HepG2 (cell line): ENCODE results near the gene PCNX1. TPM values are rescaled to one million over a fixed set of nuclear protein-coding genes. Genes with fewer than 3 reads are reported as not detected.

Experiments used
- ATAC-seq: fragments of 200-7000 bp; cut with Tn5 transposase; 3 replicates; pipeline ENCODE4 v1.9.1; 2020; ENCODE audit warnings: mild to moderate bottlenecking, moderate library complexity
- BruUV-seq: library from RNA; stranded (reverse); fragments of 400-500 nt; replicated peaks from 2 replicates; lab custom pipeline; 2021; lab: Mats Ljungman, UMichigan
- CTCF ChIA-PET: fragments of 300-600 bp; formaldehyde crosslinking; extraction: SDS; loops from one replicate; lab custom pipeline; 2021; ENCODE audit warnings: low total read pairs, inconsistent platforms, low intra/inter-chr PET ratio; lab: Yijun Ruan, JAX
- POLR2A ChIA-PET: fragments of 350-600 bp; sonication (Branson Sonifier 250); formaldehyde crosslinking; loops from one replicate; lab custom pipeline; 2020; ENCODE audit warnings: antibody characterized with exemption, inconsistent platforms; lab: Yijun Ruan, JAX
- DNase-seq: peaks from one replicate; pipeline ENCODE4 v3.0.0-alpha.2; 2015; ENCODE audit warnings: low spot score
- FAIRE-seq: peaks from 3 replicates; lab custom pipeline; 2011; peaks lifted over from hg19 to GRCh38; lab: Jason Lieb, UNC
- H2AFZ ChIP-seq: one replicate; pipeline ENCODE4 v1.6.1; 2011; ENCODE audit warnings: low read length, inconsistent platforms
- H3K27ac ChIP-seq: fragments of 300-600 bp; 3 replicates; pipeline ENCODE4 v1.8.0; 2011; ENCODE audit warnings: mixed run types, mild to moderate bottlenecking, mixed read lengths, low read length, inconsistent platforms; ENCODE audit not compliant: insufficient read depth; ENCODE audit errors: extremely low read length
- H3K27me3 ChIP-seq, 2 experiments: fragments of 200-600 bp in 1 of 2; 2 replicates in 1 of 2; 3 replicates in 1 of 2; pipeline versions ENCODE4 v1.6.0 to v1.8.0; 2011; ENCODE audit warnings: low read length in 2 of 2, mild to moderate bottlenecking in 2 of 2, moderate library complexity in 2 of 2, inconsistent platforms in 1 of 2; ENCODE audit not compliant: insufficient read depth in 2 of 2, control insufficient read depth in 1 of 2
- H3K36me3 ChIP-seq, 2 experiments: fragments of 200-600 bp in 1 of 2; replicated peaks in 1 of 2; 2 replicates in 1 of 2; 3 replicates in 1 of 2; pipeline versions ENCODE4 v1.5.1 to v1.8.0; 2011; ENCODE audit warnings: low read length in 2 of 2, inconsistent platforms in 1 of 2; ENCODE audit not compliant: insufficient read depth in 2 of 2, control insufficient read depth in 1 of 2
- H3K4me1 ChIP-seq: 2 replicates; pipeline ENCODE4 v1.5.1; 2012; ENCODE audit warnings: low read length, inconsistent platforms; ENCODE audit not compliant: insufficient read depth
- H3K4me2 ChIP-seq: 2 replicates; pipeline ENCODE4 v1.6.0; 2011; ENCODE audit warnings: low read depth, low read length, inconsistent platforms
- H3K4me3 ChIP-seq, 3 experiments: fragments of 200-600 bp in 1 of 3; sonication (generic), shearing (Covaris generic) in 1 of 3; replicated peaks in 1 of 3; 2 replicates each; pipeline ENCODE4 v1.5.1; 2011 to 2016; ENCODE audit warnings: low read length in 3 of 3, inconsistent platforms in 2 of 3, low read depth in 2 of 3, mild to moderate bottlenecking in 2 of 3, control low read depth in 1 of 3, mixed read lengths in 1 of 3; ENCODE audit not compliant: insufficient read depth in 1 of 3
- H3K79me2 ChIP-seq: one replicate; pipeline ENCODE4 v1.6.1; 2011; ENCODE audit warnings: low read length, inconsistent platforms; ENCODE audit not compliant: insufficient read depth
- H3K9ac ChIP-seq: 2 replicates; pipeline ENCODE4 v1.6.0; 2011; ENCODE audit warnings: mild to moderate bottlenecking, low read depth, low read length, inconsistent platforms; ENCODE audit not compliant: insufficient read depth
- H3K9me3 ChIP-seq: 2 replicates; pipeline ENCODE4 v1.5.1; 2012; ENCODE audit warnings: mild to moderate bottlenecking, low read length
- H4K20me1 ChIP-seq: 2 replicates; pipeline ENCODE4 v1.6.0; 2011; ENCODE audit warnings: inconsistent platforms, mild to moderate bottlenecking, low read length, moderate library complexity; ENCODE audit not compliant: insufficient read depth
- KLF6 ChIP-seq: IDR thresholded peaks from 2 replicates; pipeline ENCODE4 v1.8.0; 2016; ENCODE audit warnings: missing biosample characterization, missing genetic modification reagents
- NFKB2 ChIP-seq: sonication (generic); formaldehyde crosslinking; IDR thresholded peaks from 2 replicates; pipeline ENCODE4 v1.4.0; 2020; ENCODE audit warnings: missing genetic modification reagents, borderline replicate concordance
- PAX8 ChIP-seq: sonication (generic); formaldehyde crosslinking; IDR thresholded peaks from 2 replicates; pipeline ENCODE4 v1.8.0; 2022; ENCODE audit warnings: mild to moderate bottlenecking, missing genetic modification reagents, borderline replicate concordance
- RBFOX2 ChIP-seq: fragments of 200-400 bp; formaldehyde crosslinking; IDR thresholded peaks from 2 replicates; pipeline ENCODE4 v1.6.1; 2017; ENCODE audit warnings: low read depth, mild to moderate bottlenecking, low read length
- ZFP41 ChIP-seq: sonication (generic); formaldehyde crosslinking; IDR thresholded peaks from 2 replicates; pipeline ENCODE4 v1.4.0; 2020; ENCODE audit warnings: mild to moderate bottlenecking, missing genetic modification reagents, borderline replicate concordance
- ZNF225 ChIP-seq: sonication (generic); formaldehyde crosslinking; IDR thresholded peaks from 2 replicates; pipeline ENCODE4 v1.4.0; 2020; ENCODE audit warnings: mild to moderate bottlenecking, missing genetic modification reagents
- ZNF232 ChIP-seq: sonication (generic); formaldehyde crosslinking; IDR thresholded peaks from 2 replicates; pipeline ENCODE4 v1.4.0; 2020; ENCODE audit warnings: missing genetic modification reagents, borderline replicate concordance
- ZNF430 ChIP-seq: sonication (generic); formaldehyde crosslinking; IDR thresholded peaks from 2 replicates; pipeline ENCODE4 v1.9.0; 2021; ENCODE audit warnings: mild to moderate bottlenecking, missing genetic modification reagents
- ZNF703 ChIP-seq: sonication (generic); formaldehyde crosslinking; IDR thresholded peaks from 2 replicates; pipeline ENCODE4 v1.5.1; 2020; ENCODE audit warnings: missing genetic modification reagents, mild to moderate bottlenecking, moderate library complexity, borderline replicate concordance
- ZSCAN20 ChIP-seq: sonication (generic); formaldehyde crosslinking; IDR thresholded peaks from 2 replicates; pipeline ENCODE4 v1.4.0; 2020; ENCODE audit warnings: missing genetic modification reagents, mild to moderate bottlenecking, borderline replicate concordance
- WGBS: methylation state at CpG from one replicate; pipeline ENCODE4 v1.1.6; 2017; ENCODE audit warnings: low lambda C conversion rate; 5-methylcytosine and 5-hydroxymethylcytosine counted together
- in situ Hi-C: cut with HindIII; loops from 2 replicates; pipeline ENCODE4 v1.10.0; 2017; ENCODE audit warnings: low pct_unique_long_range_greater_than_20kb; ENCODE audit not compliant: extremely low pct_ligation_motif_present
- intact Hi-C: fragments of 100-400 bp; cut with micrococcal nuclease; formaldehyde crosslinking; loops from one replicate; pipeline ENCODE4 v1.10.0; 2022; ENCODE audit not compliant: unreplicated experiment
- polyA plus RNA-seq, 8 experiments: library from polyadenylated mRNA; depleted of rRNA in 3 of 8; stranded (reverse) in 7 of 8; unstranded in 1 of 8; fragments of >200 nt; fragmentation: Illumina TruSeq in 4 of 8; extraction: Trizol in 4 of 8; gene quantifications; 2 replicates each; pipeline versions ENCODE4 v1.2.1 to v1.2.3, GENCODE V29; 2011 to 2016; ENCODE audit warnings: low read depth in 4 of 8, missing spikeins in 1 of 8, mixed read lengths in 1 of 8; ENCODE audit not compliant: insufficient read depth in 1 of 8
- total RNA-seq, 5 experiments: library from RNA; depleted of rRNA; stranded (reverse); fragments of >200 nt; fragmentation: Illumina TruSeq; extraction: Trizol; gene quantifications; 2 replicates each; pipeline ENCODE4 v1.2.3, GENCODE V29; 2016; ENCODE audit warnings: low read depth in 1 of 5
- TF ChIP-seq, protein P1 (sequence below): IDR thresholded peaks from 2 replicates; pipeline ENCODE4 v1.6.1; 2012; ENCODE audit warnings: inconsistent platforms
- TF ChIP-seq, protein P2 (sequence below): IDR thresholded peaks from 2 replicates; pipeline ENCODE4 v1.6.1; 2012; ENCODE audit warnings: low read length, improper control_type of control experiment
- TF ChIP-seq, protein P3 (sequence below): sonication (generic); formaldehyde crosslinking; IDR thresholded peaks from 2 replicates; pipeline ENCODE4 v1.4.0; 2020; ENCODE audit warnings: mild to moderate bottlenecking, missing genetic modification reagents
- TF ChIP-seq, protein P4 (sequence below): sonication (generic); formaldehyde crosslinking; IDR thresholded peaks from 2 replicates; pipeline ENCODE4 v1.4.0; 2020; ENCODE audit warnings: missing genetic modification reagents, borderline replicate concordance

Gene PCNX1
- total and polyA plus RNA-seq, 2 of the 13 experiments (the other 11 are each of a cell fraction or from before 2014, with no cell fraction given): 24.9 to 30.3 TPM

DNA sequence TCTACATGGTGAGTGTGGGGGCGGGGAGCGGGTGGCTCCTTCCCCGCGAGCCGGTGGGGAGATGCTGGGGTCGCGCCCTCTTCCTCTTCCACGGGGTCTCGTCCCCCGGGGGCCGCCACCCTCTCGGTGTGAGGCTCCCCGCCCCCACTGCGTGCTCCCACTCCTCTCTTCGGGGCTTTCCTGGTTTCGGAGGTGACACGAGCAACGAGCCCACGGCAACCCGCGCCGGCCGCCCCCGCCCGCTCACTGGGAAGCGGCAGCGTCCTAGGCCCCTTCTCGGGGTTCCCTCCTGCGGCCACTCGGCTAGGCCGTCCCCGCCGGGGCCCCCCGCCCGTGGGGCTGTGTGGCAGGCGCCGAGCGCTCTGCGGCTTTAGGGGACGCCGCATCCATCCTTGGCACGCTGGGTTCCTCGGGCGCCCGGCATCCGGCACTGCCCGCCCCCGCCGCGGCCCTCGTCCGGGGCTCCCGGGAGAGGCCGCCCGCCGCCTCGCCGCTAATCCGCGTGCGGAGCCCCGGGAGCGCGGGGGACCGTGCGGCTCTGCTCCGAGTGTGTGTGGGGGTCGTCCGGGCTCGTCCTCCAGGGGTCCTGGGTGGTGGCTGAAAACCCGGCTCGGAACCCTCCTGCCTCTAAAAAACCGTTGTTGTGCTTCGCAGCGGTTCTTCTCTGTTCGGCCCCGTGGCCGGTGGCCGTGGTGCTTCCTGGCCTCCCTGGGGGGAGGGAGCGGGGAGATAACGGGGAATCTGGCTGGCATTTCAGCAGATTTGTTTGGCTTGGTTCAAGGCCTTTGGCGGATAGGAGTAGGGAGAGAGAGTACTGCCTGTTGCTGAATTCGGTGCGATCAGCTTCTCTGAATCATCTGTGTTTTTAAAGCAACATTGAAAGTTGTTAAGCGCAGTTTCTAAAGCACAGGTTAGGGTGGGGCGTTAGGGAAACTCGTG is 1.0 kb downstream of the PCNX1 start:
- Histone ChIP-seq H3K4me2 (peak overlapping the region; percentile 72), H3K79me2 (peaks cover 52% of the 10 kb centered on the region), H3K27me3 (no peaks in the 10 kb centered on the region; a peak in 2 of 5 replicates), H4K20me1 (peaks cover 35% of the 10 kb centered on the region), H3K9me3 (no peaks in the 10 kb centered on the region), H3K36me3 (no peaks in the 10 kb centered on the region), H3K4me3 (peak overlapping the region; percentile 92 to 98 (median 96)), H3K4me1 (peaks cover 62% of the 10 kb centered on the region), H2AFZ (no peak overlapping the region), H3K9ac (peak overlapping the region; percentile 83), H3K27ac (peak overlapping the region; percentile 81)
- WGBS: 0% methylated on average over 7 of the region's 87 CpGs
- CTCF ChIA-PET: interaction anchor here (1.1 kb wide), 1 partner anchor 48 kb away, joined by 6 read pairs; no protein-coding TSS in a partner anchor
- intact Hi-C loops: loop anchor here (1.0 to 5.0 kb wide), 2 partner anchors 48 to 64 kb away; no protein-coding TSS in a partner anchor
- ATAC-seq (peak; percentile 63), FAIRE-seq (peak; percentile 77), DNase-seq (peak; percentile 70)
- no TSS peak for BruUV-seq
- POLR2A ChIA-PET: interaction anchor here (1.4 to 1.7 kb wide), 3 partner anchors 14 to 99 kb away, joined by 7 to 10 read pairs (median 7); partner anchors contain the start of gene MAP3K9
- in situ Hi-C loops: loop anchor here (5.0 kb wide), 1 partner anchor 54 kb away; no protein-coding TSS in a partner anchor
- TF ChIP-seq ZNF703 (CRISPR knock-in tag) (peak; percentile 49; the same call in 1 of the 2 replicates), ZSCAN20 (CRISPR knock-in tag) (0 out of 2 replicates have a peak, but pooled peaks have one; percentile 62), KLF6 (CRISPR knock-in tag) (peak; percentile 42; the same call in 1 of the 2 replicates), ZNF232 (CRISPR knock-in tag) (no peak), ZNF430 (CRISPR knock-in tag) (0 out of 2 replicates have a peak, but pooled peaks have one; percentile 10), RBFOX2 (peak; percentile 47; the same call in 1 of the 2 replicates), ZFP41 (no peak), PAX8 (CRISPR knock-in tag) (no peak), NFKB2 (CRISPR knock-in tag) (peak; percentile 26; the same call in 1 of the 2 replicates), ZNF225 (CRISPR knock-in tag) (no peak)
- TF ChIP-seq, protein P1, sequence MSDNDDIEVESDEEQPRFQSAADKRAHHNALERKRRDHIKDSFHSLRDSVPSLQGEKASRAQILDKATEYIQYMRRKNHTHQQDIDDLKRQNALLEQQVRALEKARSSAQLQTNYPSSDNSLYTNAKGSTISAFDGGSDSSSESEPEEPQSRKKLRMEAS: 0 out of 2 replicates have a peak, but pooled peaks have one; percentile 12
- TF ChIP-seq, protein P2, sequence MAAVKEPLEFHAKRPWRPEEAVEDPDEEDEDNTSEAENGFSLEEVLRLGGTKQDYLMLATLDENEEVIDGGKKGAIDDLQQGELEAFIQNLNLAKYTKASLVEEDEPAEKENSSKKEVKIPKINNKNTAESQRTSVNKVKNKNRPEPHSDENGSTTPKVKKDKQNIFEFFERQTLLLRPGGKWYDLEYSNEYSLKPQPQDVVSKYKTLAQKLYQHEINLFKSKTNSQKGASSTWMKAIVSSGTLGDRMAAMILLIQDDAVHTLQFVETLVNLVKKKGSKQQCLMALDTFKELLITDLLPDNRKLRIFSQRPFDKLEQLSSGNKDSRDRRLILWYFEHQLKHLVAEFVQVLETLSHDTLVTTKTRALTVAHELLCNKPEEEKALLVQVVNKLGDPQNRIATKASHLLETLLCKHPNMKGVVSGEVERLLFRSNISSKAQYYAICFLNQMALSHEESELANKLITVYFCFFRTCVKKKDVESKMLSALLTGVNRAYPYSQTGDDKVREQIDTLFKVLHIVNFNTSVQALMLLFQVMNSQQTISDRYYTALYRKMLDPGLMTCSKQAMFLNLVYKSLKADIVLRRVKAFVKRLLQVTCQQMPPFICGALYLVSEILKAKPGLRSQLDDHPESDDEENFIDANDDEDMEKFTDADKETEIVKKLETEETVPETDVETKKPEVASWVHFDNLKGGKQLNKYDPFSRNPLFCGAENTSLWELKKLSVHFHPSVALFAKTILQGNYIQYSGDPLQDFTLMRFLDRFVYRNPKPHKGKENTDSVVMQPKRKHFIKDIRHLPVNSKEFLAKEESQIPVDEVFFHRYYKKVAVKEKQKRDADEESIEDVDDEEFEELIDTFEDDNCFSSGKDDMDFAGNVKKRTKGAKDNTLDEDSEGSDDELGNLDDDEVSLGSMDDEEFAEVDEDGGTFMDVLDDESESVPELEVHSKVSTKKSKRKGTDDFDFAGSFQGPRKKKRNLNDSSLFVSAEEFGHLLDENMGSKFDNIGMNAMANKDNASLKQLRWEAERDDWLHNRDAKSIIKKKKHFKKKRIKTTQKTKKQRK: no peak
- TF ChIP-seq, protein P3, sequence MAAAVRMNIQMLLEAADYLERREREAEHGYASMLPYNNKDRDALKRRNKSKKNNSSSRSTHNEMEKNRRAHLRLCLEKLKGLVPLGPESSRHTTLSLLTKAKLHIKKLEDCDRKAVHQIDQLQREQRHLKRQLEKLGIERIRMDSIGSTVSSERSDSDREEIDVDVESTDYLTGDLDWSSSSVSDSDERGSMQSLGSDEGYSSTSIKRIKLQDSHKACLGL: peak; percentile 37; the same call in 1 of the 2 replicates
- TF ChIP-seq, protein P4, sequence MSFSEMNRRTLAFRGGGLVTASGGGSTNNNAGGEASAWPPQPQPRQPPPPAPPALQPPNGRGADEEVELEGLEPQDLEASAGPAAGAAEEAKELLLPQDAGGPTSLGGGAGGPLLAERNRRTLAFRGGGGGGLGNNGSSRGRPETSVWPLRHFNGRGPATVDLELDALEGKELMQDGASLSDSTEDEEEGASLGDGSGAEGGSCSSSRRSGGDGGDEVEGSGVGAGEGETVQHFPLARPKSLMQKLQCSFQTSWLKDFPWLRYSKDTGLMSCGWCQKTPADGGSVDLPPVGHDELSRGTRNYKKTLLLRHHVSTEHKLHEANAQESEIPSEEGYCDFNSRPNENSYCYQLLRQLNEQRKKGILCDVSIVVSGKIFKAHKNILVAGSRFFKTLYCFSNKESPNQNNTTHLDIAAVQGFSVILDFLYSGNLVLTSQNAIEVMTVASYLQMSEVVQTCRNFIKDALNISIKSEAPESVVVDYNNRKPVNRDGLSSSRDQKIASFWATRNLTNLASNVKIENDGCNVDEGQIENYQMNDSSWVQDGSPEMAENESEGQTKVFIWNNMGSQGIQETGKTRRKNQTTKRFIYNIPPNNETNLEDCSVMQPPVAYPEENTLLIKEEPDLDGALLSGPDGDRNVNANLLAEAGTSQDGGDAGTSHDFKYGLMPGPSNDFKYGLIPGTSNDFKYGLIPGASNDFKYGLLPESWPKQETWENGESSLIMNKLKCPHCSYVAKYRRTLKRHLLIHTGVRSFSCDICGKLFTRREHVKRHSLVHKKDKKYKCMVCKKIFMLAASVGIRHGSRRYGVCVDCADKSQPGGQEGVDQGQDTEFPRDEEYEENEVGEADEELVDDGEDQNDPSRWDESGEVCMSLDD (CRISPR knock-in tag): peak; percentile 31; the same call in 1 of the 2 replicates
